ENCODE results near the gene WRAP73. TPM values are rescaled to one million over a fixed set of nuclear protein-coding genes. Genes with fewer than 3 reads are reported as not detected.

WRAP73 gene
- total RNA-seq, 1 donor from 2014 or later, result 12.5 TPM

DNA sequence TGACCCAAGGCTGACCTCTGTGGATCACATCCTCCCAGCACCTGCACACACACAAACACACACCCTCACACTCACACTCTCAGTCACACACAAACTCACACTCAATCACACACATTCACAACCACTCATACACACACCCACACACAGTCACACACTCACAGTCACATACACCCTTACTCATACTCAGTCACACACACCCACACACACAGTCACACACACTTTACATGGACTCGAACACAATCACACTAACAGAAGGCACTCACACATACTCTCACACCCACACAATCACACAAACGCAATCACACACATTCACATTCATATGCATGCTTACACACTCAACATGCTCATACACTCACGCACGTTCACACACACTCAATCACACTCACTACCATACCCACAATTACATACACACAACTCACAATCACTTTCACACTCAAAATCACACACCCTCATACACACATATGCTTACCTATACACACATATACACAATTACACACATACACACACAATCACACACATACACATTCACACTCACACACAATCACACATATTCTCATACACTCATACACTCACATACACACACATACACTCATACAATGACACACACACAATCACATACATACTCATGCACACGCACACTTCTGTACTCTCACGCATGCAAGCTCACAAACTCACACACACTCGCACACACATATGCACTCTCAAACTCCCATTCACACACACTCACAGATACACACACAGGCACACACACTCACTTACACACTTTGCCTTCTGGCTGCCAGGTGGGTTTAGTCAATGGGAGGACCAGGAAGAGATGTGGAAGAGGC is 44.7 kb downstream of the WRAP73 start:
- ATAC-seq (no peak), DNase-seq (no peak)
- intact Hi-C loops (cut with micrococcal nuclease), result no loop called here

DNA sequence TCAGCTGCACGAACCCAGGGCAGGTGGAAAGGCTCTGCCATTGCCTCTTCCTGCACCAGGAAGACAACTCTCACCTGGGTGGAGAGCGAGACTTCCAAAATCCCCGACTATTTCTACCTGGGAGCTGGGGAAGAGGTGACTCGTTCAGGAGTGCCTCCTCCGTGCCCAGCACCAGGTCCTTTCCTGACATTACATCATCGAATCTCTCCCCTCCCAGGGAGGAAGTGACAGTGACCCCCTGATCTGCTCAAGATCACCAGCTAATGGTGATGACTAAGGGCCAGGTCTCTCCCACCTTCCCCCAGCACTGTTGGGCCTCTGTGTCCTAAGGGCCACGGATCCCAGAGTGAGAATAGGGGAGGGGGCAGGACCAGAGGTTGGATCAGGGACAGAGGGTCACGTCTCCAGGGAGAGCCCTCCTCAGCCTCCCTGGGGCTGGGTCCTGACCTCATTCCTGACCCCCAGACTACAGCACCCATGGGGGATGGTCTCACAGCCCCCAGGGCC is 45.4 kb downstream of the WRAP73 start:
- no peak for ATAC-seq
- intact Hi-C loops (cut with micrococcal nuclease), result no loop called here
- no peak for DNase-seq

DNA sequence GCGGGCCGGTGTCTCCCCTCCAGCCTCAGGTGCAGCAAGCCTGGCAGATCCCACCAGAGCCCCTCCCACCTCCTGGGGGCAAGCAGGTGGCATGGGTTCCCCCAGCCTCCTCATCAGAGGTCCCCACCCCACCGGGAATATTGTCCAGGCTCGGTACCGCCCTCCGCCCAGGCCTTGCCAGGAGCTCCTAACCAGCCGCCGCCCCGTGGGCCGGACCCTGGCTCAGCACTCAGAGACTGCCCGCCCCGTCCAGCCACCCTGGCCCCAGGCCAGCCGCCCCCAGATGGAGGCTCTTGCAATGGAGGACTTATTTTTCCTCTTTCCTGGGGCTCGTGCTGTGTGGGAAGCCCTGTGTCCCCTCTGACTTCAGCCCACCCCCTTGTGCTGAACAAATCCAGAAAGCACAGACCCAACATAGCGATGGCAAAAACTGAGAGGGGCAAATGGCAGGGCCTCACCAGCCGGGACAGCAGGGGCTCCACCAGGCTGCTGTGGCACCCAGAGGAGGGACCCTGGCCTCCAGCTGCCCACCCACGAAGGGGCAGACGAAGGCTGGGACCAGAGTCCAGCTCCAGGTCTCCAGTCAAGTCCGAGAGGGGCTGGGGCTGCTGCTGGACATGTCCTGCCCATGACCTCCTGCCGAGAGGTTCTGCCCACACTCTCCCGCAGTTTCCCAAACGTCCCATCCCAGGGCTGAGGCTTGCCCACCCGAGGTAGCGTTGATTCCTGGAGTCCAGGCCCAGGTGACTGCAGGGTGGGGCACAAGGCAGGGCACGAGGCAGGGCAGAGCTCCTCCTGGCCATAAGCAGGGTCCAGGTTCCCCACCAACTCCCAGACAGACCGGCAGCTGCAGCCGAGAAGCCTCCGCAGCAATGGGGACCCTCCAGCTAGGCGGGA is 46.1 kb downstream of the WRAP73 start:
- intact Hi-C loops (cut with micrococcal nuclease), result no loop called here
- ATAC-seq (no peak), DNase-seq (no peak)

DNA sequence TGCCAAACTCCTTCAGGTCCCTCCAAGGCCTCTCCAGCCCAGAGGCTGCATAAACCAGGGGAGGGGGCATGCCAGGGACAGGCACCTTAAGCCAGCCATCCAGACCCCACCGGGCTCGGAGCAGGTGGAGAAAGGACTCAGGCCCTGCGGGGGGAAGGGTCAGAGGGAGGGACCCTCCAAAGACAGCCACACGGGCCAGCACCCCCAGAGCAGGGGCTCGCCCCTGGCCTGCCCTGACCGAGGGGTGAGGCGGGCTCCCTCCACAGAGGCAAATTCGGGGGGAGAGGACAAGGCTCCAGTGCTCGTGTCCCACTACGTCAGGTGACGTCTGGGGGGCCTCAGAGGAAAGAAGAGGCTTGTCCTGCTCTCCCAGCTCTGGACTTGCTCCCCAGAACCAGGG is 46.7 kb downstream of the WRAP73 start:
- ATAC-seq, result no peak
- no peak for DNase-seq
- intact Hi-C loops (cut with micrococcal nuclease), result no loop called here

DNA sequence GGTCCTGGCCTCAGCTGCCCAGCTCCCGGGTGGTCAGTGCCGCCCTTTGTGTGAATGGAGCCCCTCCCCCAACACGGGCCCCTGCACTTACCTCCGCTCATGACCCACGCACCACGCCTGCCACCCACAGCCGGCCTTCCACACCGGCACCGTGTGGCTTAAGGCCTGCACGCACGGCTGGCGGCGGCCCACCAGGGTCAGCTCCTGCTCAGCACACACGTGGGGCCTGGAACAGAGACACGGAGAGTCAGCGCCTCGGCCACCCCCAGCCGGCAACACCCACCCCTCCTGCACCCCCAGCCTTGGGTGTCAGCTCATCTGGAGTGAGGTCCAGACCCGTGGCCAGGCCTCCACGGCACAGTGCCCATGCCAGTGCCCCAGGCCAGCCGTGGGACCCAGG is 47.5 kb downstream of the WRAP73 start:
- ATAC-seq, result no peak
- intact Hi-C loops (cut with micrococcal nuclease), result no loop called here
- no peak for DNase-seq

DNA sequence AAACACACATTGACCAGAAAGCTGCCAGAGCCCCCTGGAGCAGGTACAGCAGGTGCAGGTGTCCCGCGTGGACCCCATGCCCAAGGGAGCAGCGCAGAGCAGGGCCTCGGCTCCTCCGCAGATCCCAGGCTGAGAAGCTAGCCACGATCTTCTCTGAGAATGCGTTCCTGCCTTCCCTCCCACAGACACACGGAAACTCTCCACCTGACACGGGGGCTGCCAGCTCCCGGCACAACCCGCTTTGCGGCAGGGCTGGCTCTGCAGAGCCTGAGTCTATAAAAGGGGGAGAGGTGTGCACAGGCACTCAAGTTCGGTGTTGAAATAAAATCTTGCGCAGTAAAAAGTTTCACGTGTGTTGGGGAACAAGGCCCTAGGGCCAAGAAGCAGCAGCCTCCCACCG is 48.2 kb downstream of the WRAP73 start:
- ATAC-seq (no peak), DNase-seq (no peak)
- intact Hi-C loops (cut with micrococcal nuclease), result no loop called here

DNA sequence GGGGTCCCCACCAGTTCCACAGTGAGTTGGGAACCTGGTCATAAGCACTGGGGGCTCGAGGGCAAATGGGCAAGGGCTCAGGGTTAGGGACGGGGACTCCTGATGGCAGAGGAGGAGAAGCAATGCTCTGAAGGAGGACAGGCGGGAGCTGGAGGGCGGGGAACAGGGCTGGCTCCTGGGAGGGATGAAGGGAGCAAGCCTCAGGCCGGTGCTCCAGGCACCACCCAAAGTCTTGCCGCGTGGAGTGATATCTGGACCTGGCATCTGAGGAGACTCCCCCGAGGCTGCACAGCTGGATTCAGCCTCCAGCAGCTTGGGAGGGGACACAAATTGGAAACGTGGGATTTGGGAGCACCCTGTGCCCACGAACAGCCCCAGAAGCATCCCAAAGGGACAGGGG is 49.5 kb downstream of the WRAP73 start:
- DNase-seq (no peak), ATAC-seq (no peak)
- intact Hi-C loops (cut with micrococcal nuclease), result no loop called here

DNA sequence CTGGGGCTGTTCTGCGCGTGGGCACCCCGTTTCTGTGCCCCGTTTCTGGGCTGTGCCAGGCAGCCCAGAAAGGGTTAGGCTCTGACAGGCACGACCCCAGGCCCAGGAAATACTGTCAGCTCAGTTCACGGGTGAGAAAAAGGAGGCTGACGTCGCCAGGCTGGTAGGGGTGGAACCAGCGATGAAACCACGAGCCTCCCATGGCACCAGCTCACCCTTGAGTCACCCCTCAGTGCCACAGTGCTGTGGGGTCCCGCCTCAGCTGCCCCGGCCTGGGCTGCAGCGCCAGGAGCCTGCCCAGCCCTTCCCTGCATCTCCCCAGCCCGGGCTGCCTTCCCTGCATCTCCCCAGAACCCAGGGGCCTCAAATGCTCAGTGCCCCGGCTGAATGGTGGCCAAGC is 50.1 kb downstream of the WRAP73 start:
- ATAC-seq, result no peak
- intact Hi-C loops (cut with micrococcal nuclease), result no loop called here
- no peak for DNase-seq

DNA sequence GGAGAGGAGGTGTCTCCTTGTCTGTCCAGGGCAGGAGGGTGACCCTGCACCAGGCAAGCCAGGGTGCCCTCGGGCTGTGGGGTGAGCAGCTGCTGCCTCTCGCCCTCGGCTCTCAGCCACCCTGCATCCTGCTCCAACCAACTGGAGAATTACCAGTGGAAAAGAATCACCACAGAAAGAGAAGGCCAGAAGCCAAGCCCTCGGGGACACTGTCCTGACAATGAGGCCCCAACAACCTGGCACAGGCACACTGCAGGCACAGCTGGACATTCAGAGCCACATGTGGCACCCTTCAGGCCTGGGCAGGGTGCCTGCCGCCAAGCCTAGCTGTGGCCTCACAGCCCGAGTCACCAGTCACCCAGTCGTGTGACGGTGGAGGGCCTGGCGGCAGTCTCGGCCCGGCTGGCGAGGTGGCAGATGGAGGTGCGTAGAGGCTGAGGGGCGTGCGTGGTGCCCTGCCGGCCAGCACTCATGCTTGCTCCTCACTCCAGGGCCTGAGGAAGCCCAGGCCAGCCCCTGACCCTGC is 50.6 kb downstream of the WRAP73 start:
- no peak for DNase-seq
- no peak for ATAC-seq
- intact Hi-C loops (cut with micrococcal nuclease), result no loop called here

DNA sequence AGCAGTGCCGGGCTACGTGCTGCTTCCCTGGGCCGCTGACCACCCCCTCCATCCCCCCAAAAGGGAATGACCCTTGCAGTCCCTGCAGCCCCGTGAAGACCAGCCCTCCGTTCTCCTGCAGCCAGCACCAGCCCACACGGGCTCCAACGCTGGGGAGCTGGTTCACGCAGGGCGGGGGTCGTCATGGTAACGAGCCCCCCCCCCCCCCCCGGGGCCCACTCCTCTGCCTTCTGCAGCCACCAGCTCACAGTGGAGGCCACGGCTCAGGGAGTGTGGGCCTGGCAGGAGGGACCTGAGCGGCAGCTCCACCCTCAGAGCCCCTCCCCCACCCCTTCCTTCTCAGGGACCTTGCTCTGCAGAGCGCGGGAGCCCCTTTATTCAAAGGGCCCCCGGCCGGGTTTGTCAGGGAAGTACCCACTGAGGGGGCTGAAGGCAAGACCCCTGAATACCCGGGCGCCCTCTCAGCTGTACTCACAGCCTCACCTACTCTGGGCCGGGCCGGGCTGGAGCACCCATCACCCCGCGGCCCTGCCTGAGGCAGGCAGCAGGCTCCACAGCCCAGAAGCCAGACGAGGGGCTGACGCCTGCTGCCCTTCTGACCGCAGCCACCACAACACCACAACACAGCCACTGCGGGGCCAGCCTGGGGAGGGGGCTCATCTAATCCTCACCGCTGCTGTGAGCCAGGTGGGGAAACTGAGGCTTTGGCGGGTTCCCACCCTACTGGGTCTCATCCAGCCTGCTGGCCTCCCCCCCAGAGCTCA is 51.2 kb downstream of the WRAP73 start:
- DNase-seq, result no peak
- no peak for ATAC-seq
- intact Hi-C loops (cut with micrococcal nuclease), result no loop called here

DNA sequence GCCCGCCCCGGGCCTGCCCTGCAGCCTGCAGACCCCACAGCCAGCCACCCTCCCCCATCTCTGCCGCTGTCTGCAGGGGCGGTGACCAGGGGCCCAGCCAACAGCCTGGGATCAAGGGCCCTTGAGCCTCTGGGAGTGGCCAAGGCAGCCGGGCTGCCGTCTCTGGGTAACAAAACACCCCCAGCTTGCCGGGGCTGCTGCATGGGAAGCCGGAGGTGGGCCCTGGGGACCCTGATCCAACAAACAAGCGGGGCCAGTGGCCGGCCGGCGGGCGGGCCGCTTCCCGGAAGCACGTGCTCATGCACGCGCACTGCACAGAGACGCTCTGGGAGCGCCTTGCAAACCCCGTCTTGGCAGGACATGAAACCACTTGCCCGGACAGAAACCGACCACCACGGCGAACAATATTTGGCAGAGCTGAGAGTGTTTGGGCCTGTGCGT is 51.8 kb downstream of the WRAP73 start:
- peak; percentile 70 for DNase-seq
- ATAC-seq, result peak; percentile 54
- intact Hi-C loops (cut with micrococcal nuclease), result no loop called here

DNA sequence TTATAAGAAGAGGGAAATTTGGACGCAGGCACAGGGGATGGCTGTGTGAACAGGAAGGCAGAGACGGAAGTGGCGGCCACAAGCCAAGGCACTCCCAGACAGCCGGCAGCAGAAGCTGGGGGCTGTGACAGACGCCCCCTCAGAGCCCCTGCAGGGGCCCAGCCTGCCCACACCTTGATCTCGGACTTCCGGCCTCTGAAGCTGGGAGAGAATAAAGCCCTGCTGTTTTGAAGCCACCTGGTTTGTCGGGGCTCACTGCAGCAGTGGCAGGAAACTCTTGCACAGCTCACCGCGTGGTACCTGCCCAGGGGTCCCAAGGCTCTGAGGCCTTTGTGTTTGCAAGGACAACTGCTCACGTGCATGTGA is 52.3 kb downstream of the WRAP73 start:
- DNase-seq (peak; percentile 53), ATAC-seq (no peak)
- intact Hi-C loops (cut with micrococcal nuclease), result no loop called here

DNA sequence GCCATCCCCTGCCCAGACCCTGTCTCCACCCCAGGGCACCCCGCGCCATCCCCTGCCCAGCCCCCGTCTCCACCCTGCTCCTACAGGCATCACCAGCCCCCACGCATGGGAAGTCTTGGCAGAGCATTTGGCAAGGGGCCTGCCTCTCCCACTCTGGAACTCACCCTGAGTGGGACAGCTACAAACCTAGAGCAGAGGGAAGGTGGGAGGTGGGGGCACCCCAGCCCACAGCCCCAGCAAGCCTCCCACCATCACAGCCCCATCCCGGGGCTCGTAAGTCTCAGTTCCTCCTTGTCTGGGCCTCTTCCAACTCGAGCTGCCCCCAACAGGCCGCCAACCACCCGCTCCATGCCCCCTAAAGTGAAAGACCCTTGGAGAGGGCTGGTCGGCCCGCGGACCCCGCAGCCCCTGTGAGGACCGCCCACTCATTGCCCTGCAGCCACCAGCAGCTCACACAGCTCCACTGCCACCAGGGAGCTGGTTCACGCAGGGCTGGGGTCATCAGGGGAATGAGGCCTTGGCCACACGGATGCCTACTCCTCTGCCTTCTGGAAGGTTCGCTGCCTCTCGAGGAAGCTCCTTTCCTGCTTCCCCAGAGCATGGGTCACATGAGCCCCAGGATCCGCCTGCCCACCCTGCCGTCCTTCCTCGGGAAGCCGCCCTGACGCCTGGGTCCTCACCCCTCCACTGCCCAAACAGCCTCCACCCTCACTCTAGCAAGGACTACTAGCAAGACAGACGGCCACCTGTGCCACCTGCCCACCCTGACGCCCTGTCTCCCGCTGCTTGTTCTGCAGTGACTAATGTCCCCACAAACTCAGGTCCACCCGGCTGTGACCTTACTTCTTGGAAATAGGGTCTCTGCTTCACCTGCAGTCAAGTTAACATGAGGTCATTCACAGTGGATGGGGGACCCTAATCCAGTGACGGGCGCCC is 53.0 kb downstream of the WRAP73 start:
- DNase-seq (no peak), ATAC-seq (no peak)
- intact Hi-C loops (cut with micrococcal nuclease), result no loop called here

DNA sequence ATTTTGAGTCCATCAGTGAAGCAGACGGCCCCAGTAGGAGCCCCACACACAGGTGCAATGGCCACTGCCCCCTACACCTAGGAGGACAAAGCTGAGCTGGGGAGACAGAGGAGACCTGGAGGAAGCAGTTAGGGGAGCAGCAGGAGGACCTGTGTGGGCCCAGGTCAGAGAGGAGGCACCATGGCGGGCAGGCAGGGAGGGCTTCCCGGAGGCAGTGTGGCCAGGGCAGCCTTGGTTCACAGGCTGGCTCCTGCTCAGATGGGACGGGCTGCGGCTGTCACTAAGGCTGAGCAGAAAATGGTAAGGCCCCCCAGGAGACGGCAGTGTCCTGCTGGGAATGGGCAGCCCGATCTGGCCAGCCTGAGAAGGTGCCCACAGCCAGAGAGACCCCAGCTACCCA is 54.0 kb downstream of the WRAP73 start:
- no peak for DNase-seq
- intact Hi-C loops (cut with micrococcal nuclease), result no loop called here
- ATAC-seq, result no peak

DNA sequence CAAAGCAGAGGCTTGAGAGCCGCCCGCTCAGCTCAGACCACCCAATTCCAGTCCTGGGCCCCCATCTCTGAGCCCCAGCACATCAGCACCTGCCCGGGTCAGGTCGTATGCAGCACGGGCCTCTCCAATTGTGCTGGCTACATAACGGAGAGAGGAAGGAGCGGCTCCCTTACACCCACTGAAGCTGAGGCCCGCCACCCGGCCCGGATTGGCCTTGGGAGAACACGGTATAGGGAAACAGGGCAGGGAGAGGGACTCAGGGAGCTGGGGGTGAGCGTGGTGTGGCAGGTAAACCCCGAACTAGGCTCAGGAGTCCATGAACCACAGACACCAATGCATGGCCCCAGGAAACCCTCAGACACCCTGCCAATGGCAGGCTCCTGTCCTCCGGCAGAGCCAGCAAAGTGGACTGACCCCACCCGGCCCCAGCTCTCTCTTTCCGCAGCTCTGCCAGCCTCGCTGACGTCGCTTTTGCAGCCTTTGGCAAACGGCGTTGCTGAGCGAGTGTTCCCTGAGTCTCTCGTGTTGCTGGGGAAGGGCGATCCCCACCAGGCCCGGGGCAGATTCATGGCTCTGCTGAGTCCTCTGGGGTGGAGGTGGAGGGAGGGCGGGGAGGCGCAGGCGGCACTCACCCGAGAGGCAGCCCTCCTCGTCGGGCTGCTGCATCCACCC is 55.1 kb downstream of the WRAP73 start:
- DNase-seq (no peak), ATAC-seq (no peak)
- intact Hi-C loops (cut with micrococcal nuclease), result no loop called here

DNA sequence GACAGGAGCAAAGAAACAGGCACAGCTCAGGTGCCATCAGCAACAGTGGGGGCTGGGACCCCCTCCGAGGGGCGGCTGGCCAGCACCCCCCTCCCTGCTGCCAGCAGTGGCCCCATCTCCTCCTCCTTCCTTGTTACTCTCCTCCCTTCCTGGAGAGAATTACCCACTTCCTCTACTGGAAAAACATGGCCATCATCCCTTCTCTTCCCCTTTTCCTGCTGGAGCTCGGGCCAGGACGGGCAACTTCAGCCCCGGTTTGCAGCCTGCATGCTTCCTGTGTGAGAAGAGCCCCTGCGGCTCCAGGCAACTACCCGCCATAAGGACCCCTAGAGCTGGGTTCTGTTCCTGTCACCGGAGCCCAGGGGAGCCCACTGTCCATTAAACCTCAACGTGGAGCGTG is 56.2 kb downstream of the WRAP73 start:
- intact Hi-C loops (cut with micrococcal nuclease), result no loop called here
- no peak for DNase-seq

DNA sequence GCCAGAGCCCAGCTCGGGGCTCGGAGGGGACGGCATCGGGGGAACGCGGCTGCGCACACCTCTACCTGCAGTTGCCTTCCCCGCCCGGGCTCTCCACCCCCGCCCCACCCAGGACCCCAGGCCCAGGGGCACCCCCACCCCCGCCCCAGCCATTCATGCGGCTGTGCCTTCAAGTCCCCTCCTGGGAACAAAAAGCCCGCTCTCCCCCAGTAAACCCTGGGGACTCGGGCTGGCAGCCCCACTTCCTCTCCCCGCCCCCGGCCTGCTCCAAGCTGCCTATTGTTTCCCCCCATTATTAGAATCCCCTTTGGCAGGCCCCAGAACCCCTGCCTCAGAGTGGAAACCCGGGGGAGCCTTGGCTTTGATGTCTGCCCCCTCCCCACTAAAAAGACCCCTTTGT is 56.6 kb downstream of the WRAP73 start:
- DNase-seq (no peak), ATAC-seq (no peak)
- intact Hi-C loops (cut with micrococcal nuclease), result no loop called here

More for the DNA sequence above, 56.2 kb downstream of the WRAP73 start:
- ATAC-seq, result no peak
